ENCODE measurements around the gene STPG3.

DNA sequence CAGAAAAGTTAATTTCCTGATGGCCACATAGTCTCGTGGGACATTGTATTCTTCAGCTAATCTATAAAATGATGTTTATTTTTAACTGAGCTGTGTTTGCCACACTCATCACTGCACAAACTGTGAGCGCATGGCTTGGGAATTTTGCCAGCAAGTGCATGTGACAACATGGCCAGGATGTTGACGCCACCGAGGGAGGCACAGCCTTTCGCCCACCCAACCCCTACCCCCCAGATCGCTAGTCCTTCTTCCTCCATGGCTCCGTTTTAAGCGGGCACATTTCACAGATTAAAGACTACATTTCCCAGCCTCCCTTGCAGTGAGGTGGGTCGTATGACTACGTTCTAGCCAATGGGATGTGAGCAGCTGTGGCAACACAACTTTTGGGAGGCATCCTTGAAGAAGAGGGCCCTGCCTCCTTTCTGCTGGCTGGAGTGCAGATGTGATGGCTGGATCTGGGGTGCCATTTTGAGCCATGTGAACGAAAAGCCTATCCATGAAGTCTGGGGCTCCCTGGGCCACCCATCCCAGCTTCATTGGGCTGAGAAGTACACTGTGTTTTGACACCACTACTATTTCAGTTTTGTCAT lies 43.1 kb downstream of the STPG3 start:
- TF ChIP-seq, protein P1, sequence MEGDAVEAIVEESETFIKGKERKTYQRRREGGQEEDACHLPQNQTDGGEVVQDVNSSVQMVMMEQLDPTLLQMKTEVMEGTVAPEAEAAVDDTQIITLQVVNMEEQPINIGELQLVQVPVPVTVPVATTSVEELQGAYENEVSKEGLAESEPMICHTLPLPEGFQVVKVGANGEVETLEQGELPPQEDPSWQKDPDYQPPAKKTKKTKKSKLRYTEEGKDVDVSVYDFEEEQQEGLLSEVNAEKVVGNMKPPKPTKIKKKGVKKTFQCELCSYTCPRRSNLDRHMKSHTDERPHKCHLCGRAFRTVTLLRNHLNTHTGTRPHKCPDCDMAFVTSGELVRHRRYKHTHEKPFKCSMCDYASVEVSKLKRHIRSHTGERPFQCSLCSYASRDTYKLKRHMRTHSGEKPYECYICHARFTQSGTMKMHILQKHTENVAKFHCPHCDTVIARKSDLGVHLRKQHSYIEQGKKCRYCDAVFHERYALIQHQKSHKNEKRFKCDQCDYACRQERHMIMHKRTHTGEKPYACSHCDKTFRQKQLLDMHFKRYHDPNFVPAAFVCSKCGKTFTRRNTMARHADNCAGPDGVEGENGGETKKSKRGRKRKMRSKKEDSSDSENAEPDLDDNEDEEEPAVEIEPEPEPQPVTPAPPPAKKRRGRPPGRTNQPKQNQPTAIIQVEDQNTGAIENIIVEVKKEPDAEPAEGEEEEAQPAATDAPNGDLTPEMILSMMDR (optimal IDR thresholded peaks at IDR 0.05 in 1 of 3, IDR thresholded peaks at IDR 0.05 in 1 of 3, conservative IDR thresholded peaks at IDR 0.05 in 1 of 3; ENCODE audit: extremely low read depth in 1 of 3, insufficient read depth in 2 of 3, low read length in 3 of 3), result no peak
- TF ChIP-seq EZH2 (IDR thresholded peaks at IDR 0.05; ENCODE audit: low read length), result no peak
